GM19099 (cell line): ENCODE data around the gene GRK1.

Experiments used
- POLR2A ChIP-seq: IDR thresholded peaks from 3 replicates; pipeline ENCODE4 v1.6.1; 2011; ENCODE audit warnings: low read depth; ENCODE audit not compliant: insufficient read length; ENCODE audit errors: extremely low read depth

Gene GRK1

GRCh38 chr13:113781571-113781970, 114.6 kb downstream of the GRK1 start:
- no peak for TF ChIP-seq POLR2A

DNA sequence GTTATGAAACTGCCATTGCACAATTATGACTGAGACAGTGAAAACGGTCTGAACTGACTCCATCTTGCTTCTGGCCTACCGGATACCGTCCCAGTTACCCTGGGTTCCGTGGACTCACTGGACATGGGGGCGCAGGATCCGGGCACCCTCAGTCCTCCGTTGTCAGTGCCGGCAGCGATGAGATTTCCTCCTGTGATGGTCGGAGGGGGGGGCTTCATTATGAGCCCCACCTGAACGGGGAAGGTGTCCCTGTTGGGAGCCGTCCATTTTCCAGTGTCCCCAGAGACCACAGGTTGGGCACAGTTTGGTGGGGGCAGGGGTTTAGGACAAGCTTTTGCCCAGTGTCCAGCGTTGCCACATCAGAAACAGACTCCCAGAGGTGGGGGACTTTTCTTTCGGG, 115.5 kb downstream of the GRK1 start:
- TF ChIP-seq POLR2A, result no peak

GRCh38 chr13:113783200-113783881, 116.3 kb downstream of the GRK1 start:
- no peak for TF ChIP-seq POLR2A

GRCh38 chr13:113783966-113784644, 117.1 kb downstream of the GRK1 start:
- no peak for TF ChIP-seq POLR2A

- TF ChIP-seq POLR2A, result no peak
Observed at GRCh38 chr13:113784645-113785024, 117.6 kb downstream of the GRK1 start.

- TF ChIP-seq POLR2A, result no peak
Observed at GRCh38 chr13:113785051-113786010, 118.3 kb downstream of the GRK1 start.

DNA sequence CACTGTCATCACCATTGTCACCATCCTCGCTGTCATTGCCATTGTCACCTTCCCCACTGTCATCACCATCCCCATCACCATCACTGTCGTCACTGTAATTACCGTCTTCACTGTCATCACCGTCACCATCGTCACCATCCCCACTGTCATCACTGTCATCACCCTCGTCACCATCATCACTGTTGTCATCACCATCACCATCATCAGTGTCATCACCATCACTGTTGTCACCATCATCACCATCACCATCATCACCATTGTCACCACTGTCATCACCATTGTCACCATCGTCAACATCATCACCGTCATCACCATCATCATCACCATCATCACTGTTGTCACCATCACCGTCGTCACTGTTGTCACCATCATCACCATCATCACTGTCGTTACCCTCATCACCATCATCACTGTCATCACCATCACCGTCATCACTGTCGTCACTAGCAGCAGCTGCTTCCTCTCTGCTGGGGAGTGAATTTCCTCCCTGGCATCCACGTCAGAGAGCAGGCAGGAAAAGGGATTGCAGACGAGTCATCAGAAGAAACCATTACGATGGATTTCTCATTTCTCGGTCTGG, 119.3 kb downstream of the GRK1 start:
- no peak for TF ChIP-seq POLR2A
